ENCODE data around the gene DNAJB4. TPM values are rescaled to one million over a fixed set of nuclear protein-coding genes. Genes with fewer than 3 reads are reported as not detected.

Gene DNAJB4
- total RNA-seq, 4 donors from 2014 or later: 16.8 to 30.2 (median 24.9) TPM

DNA sequence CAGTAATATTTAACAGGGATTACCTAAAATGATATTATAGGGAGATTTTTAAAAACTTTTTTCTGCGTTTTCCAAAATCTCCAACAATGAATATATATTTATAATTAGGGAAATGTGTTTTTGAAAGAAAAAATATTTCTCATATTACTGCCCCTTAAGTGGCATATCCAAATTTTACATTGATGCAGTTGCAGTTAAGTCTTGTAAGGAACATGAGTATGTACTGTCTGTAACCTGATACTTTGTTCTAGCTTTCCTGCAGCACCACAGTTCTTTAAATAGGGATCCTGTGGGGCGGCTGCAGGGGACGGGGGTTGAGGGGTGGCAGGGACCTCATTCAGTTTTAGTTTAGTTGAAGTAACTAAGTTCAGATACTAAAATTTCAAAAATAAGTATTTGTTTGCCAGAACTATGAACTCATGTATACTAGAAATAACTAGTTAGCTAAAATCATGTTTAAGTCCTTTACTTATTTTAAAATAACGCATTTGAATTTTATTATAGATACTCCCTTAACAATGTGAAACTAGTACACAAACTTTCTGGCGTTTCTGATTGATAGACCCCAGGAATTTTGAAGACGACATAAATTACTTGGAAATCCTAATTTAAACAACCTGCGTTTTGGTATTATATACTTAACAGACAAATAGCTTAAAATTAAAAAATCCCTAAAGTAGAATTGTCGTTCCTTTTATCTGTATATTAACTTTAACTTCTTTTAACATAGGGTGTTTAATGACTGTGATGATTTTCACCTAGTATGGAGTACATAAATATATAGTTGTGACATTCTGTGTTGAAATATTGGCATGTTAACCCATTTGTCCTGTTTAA is 639 bp upstream of the DNAJB4 start:
- Histone ChIP-seq H3K9me3 (no peaks in the 10 kb centered on the region), H3K36me3 (no peaks in the 10 kb centered on the region), H3K27ac (peak overlapping the region; percentile 91), H3K4me1 (peaks cover 22% of the 10 kb centered on the region), H3K4me3 (peak overlapping the region; percentile 62), H3K27me3 (no peaks in the 10 kb centered on the region)
- 4% methylated on average over 8 of the region's 8 CpGs for WGBS
- TF ChIP-seq POLR2AphosphoS5 (IDR thresholded peaks at IDR 0.05) (no peak), POLR2A (IDR thresholded peaks at IDR 0.05) (no peak), EP300 (IDR thresholded peaks at IDR 0.05) (no peak)
- TF ChIP-seq, protein P1, sequence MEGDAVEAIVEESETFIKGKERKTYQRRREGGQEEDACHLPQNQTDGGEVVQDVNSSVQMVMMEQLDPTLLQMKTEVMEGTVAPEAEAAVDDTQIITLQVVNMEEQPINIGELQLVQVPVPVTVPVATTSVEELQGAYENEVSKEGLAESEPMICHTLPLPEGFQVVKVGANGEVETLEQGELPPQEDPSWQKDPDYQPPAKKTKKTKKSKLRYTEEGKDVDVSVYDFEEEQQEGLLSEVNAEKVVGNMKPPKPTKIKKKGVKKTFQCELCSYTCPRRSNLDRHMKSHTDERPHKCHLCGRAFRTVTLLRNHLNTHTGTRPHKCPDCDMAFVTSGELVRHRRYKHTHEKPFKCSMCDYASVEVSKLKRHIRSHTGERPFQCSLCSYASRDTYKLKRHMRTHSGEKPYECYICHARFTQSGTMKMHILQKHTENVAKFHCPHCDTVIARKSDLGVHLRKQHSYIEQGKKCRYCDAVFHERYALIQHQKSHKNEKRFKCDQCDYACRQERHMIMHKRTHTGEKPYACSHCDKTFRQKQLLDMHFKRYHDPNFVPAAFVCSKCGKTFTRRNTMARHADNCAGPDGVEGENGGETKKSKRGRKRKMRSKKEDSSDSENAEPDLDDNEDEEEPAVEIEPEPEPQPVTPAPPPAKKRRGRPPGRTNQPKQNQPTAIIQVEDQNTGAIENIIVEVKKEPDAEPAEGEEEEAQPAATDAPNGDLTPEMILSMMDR (IDR thresholded peaks at IDR 0.05): no peak
- DNase-seq (ENCODE audit: low spot score in 2 of 2): no peak

DNA sequence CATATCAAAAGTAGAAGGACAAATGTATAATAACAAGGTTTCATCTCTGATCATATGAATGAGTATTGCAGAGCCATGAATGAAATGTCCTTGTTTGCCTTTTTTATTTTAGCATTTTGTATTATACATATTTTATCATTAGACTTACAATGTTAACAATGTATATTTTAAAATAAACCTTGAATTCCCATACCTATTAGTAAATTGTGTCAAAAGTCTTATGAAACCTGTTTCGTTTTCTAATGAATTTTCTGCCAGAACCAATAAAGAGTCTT is 646 bp downstream of the DNAJB4 start:
- no peak for TF ChIP-seq EP300 (IDR thresholded peaks at IDR 0.05)
- no peak for TF ChIP-seq POLR2AphosphoS5 (IDR thresholded peaks at IDR 0.05)
- TF ChIP-seq POLR2A (IDR thresholded peaks at IDR 0.05): no peak
- TF ChIP-seq, protein P1 (IDR thresholded peaks at IDR 0.05): no peak
- 0% methylated on average over 1 of the region's 1 CpG for WGBS
- no peaks in the 10 kb centered on the region for H3K9me3 ChIP-seq
- no peaks in the 10 kb centered on the region for H3K27me3 ChIP-seq
- DNase-seq (ENCODE audit: low spot score in 2 of 2): no peak
- H3K27ac ChIP-seq: peak overlapping the region; percentile 91
- H3K4me3 ChIP-seq: peak overlapping the region; percentile 62
- H3K4me1 ChIP-seq: peaks cover 34% of the 10 kb centered on the region
- H3K36me3 ChIP-seq: no peaks in the 10 kb centered on the region

DNA sequence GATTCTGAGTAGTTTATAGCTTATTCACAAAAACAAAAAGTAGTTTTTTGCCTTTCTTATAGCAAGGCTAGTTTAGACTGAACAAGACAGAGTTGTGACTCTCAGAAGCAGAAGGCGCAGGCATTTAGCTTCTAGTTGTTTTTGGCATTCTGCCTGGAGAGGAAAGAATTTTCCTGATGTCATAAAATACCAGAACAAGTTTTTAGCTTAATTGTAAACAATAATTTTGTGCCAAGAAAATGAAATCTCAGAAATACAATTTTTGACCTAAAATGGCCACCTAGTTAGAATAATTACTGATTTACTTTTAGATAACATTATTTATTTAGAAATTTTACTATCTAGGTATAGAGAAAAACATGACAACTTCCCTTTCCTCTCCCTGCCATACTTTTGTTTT is 1.0 kb downstream of the DNAJB4 start:
- H3K4me1 ChIP-seq: peaks cover 36% of the 10 kb centered on the region
- 7% methylated on average over 1 of the region's 1 CpG for WGBS

DNA sequence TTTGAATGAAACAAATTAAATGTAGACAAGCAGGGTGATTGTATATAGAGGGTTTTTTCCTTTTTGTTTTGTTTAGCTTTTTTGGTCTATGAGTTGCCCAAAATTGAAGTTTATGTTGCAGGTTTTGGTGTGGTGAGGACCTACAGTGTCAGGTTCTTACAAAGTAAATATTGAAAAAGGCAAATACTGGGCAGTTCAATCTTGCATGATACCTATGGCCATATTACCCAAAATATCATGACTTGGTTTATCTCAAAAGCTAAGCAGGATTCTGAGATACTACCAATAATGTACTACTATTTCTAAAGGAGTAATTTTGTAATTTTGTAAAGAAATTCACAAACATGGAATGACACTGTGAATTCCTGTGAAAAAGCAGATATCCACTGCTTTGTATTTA is 1.8 kb downstream of the DNAJB4 start:
- Histone ChIP-seq H3K27me3 (no peaks in the 10 kb centered on the region), H3K27ac (peak overlapping the region; percentile 91), H3K9me3 (no peaks in the 10 kb centered on the region), H3K4me1 (peaks cover 40% of the 10 kb centered on the region), H3K4me3 (peak overlapping the region; percentile 62), H3K36me3 (no peaks in the 10 kb centered on the region)
- DNase-seq (ENCODE audit: low spot score in 2 of 2): no peak
- TF ChIP-seq, protein P1 (IDR thresholded peaks at IDR 0.05): no peak
- TF ChIP-seq POLR2AphosphoS5 (IDR thresholded peaks at IDR 0.05): no peak
- no peak for TF ChIP-seq EP300 (IDR thresholded peaks at IDR 0.05)
- TF ChIP-seq POLR2A (IDR thresholded peaks at IDR 0.05): no peak

More for the DNA sequence above, 1.0 kb downstream of the DNAJB4 start:
- Histone ChIP-seq H3K4me3 (peak overlapping the region; percentile 62), H3K36me3 (no peaks in the 10 kb centered on the region), H3K27ac (peak overlapping the region; percentile 91), H3K9me3 (no peaks in the 10 kb centered on the region), H3K27me3 (no peaks in the 10 kb centered on the region)
- DNase-seq (ENCODE audit: low spot score in 2 of 2): no peak
- TF ChIP-seq POLR2AphosphoS5 (IDR thresholded peaks at IDR 0.05) (no peak), POLR2A (IDR thresholded peaks at IDR 0.05) (peak in 1 of 2 donors; percentile 45)

DNA sequence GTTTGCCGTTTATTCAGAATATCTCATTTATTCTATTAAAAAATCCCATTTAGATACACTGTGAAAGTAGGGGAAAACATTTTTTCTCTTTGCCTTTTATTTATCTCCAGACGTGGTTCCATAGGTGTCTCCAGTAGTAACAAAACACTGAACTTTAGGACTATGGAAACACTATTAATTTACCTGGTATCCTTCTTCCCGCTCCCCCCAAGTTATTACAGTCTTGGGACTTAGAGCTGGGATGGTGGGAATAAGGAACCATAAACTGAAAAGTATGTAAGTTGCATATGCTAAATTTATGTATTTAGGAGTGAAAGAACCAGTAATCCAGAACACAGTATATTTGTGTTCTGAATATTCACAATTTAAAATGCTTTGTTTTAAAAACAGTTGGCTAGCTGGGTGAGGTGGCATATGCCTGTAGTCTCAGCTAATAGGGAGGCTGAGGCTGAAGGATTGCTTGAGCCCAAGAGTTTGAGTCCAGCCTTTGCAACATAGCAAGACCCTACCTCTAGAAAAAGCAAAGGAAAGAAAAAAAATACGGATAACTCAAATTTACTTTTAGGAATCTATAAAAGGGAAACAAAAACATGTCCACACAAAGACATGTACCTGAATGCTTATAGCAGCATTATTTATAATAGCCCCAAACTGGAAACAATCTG is 3.1 kb downstream of the DNAJB4 start:
- TF ChIP-seq, protein P1 (IDR thresholded peaks at IDR 0.05): no peak
- TF ChIP-seq POLR2AphosphoS5 (IDR thresholded peaks at IDR 0.05) (no peak), POLR2A (IDR thresholded peaks at IDR 0.05) (no peak), EP300 (IDR thresholded peaks at IDR 0.05) (no peak)
- Histone ChIP-seq H3K36me3 (no peaks in the 10 kb centered on the region), H3K4me3 (peak overlapping the region; percentile 62), H3K9me3 (no peaks in the 10 kb centered on the region), H3K4me1 (peaks cover 40% of the 10 kb centered on the region), H3K27me3 (no peaks in the 10 kb centered on the region), H3K27ac (no peak overlapping the region)
- 79% methylated on average over 4 of the region's 4 CpGs for WGBS
- no peak for DNase-seq (ENCODE audit: low spot score in 2 of 2)

Data from suprapubic skin (tissue), 4 donors.